CD1c-positive myeloid dendritic cell (primary cell): ENCODE data around the gene GCDH.
"Not testable (repeated sequence)": the region's sequence is repeated elsewhere in the genome, so short reads cannot be mapped to it uniquely, and the experiment has no call there.

Experiments
- DNase-seq: peaks from one replicate; pipeline ENCODE4 v3.0.0-alpha.2; 2016; ENCODE audit errors: extremely low spot score

Gene GCDH

GRCh38 chr19:12907166-12907565 lies 16.2 kb downstream of the GCDH start:
- no peak for DNase-seq

- DNase-seq: no peak
Observed at GRCh38 chr19:12912571-12912970, 21.6 kb downstream of the GCDH start.

GRCh38 chr19:12913011-12913561 lies 22.1 kb downstream of the GCDH start:
- no peak for DNase-seq

DNA sequence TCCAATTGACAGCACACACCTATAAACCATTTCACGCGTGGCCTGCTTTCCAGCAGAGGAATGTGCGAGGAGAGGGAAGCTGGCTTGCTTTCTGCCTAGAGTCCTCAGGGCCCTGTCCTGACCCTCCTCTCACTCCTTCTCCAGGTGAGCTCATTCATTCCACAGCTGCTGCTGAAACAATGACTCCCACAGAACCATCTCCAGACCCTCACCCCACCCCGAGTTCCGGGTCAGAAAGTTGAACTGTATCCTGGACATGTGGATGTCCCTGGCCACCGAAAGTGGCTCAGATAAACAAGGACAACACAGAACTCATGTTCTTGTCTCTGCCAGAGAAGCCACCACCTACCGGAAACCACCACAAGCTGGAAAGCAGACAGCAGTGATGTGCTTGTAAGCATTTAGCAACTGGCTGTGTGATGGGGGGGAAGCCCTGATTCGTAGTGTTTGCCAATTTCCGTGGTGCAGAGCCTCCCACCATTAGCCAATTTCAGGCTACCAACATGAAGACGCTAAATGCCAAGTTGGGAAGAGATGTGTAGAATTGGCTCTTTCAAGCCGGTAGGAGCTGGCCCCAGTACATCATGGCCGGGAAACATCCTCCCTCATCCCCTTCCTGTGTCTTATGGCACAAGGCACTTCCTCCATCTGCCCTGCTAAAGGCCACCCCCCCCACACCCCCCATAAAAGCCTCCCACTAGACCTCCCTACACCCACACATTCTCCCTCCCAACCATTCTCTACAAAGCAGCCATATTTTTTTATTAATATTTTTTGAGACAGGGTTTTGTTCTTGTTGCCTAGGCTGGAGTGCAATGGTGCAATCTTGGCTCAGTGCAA lies 23.1 kb downstream of the GCDH start:
- DNase-seq: peak; percentile 26

DNA sequence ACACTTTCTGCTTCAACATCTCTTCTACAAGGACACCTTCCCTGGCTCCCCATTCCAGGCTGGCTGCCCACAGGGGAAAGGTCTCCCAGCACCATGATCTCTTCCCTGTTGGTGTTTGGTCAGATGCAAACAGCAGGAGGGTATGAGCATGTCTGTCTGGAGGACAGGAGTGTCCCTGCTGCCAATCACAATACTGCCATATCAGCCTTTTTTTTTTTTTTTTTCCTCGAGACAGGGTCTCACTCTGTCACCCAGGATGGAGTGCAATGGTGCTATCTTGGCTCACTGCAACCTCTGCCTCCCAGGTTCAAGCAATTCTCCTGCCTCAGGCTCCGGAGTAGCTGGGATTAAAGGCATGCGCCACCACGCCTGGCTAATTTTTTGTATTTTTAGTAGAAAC lies 24.9 kb downstream of the GCDH start:
- DNase-seq: not testable (repeated sequence)

GRCh38 chr19:12918253-12918652 lies 27.3 kb downstream of the GCDH start:
- DNase-seq: no peak

DNA sequence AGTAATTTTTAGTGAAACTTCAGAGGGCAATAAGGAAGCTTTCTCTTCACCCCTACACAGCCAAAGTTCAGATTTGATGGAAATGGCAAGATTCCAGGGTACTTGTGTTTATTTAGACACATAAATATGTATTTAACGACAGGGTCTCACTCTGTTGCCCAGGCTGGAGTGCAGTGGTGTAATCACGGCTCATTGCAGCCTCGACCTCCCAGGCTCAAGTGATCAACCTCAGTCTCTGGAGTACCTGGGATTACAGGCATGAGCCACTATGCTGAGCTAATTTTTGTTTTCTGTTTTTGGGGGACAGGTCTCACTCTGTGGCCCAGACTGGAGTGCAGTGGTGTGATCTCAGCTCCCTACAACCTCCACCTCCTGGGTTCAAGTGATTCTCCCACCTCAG lies 30.1 kb downstream of the GCDH start:
- DNase-seq: no peak

DNA sequence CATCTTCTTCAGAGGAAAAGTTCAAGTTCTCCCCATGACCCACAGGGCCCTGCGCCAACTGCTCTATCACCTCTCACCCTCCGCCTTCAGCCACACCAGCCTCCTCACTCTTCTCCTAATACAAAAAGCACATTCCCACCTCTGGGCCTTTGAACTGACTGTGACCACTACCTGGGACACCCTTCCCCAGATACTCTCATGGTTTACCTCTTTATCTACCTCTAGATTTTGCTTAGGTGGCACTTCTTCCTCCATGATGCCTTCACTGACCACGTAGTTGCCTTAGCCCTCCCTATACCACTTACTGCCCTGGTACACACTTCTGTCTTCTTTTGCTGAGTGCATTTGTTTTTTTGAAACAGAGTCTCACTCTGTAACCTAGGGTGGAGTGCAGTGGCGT lies 32.0 kb downstream of the GCDH start:
- DNase-seq: no peak

DNA sequence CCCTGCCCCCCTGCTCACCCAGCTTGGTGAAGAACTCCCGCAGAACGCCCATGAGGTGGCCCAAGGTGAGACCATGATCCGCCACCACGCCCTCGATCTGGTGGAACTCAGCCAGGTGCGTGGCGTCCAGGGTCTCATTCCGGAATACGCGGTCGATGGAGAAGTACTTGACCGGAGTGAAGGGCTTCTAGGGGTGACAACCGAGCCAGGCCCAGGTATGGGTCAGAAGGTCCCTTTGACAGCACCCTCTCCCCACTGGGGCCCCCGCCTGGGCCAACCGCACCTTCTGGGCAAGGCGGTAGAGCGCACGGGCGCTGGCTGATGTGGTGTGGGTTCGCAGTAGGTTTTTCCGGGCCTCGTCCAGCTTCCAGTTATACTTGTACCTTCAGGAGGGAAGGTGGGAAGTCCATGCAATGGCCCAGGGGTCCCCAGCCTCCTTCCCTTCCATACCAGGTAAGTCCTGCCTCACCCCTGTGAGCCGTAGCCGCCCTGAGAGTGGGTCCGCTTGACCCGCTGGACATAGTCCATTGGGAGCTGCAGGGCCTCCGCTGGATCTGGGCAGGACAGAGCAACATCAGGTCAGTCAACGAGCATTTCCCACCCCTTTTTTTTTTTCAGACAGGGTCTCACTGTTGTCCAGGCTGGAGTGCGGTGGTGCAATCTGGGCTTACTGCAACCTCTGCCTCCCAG lies 33.8 kb downstream of the GCDH start:
- DNase-seq: no peak

DNA sequence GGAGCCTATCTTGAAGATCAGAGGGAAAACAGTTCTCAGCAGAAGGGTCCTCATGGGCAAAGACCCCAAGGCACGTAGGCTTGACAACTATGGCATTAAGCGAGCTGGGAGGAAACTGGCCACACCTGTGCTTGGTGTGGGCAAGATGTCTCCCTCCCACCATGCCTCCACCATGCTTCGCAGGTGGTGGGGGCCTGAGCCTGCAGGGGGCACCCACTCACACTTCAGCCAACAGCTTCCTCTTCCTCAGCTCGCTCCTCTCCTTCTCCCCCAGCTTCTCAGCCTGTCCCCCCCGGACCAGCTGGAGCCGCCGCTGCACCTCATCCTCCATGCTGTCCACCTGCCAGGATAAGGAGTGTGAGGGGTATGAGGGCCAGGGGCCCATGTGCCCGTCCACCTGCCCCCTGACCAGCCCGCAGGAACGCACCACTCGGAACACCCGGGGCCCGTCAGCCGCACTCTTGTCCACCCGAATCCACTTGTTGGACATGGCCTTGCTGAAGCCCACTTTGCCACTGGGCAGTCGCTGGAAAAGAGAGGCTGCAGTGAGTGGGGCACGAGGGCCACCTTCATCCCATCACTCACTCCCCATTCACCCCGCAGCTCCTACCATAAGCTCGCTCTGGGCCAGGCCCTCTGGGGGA lies 39.2 kb downstream of the GCDH start:
- no peak for DNase-seq

- peak; percentile 43 for DNase-seq
Observed at GRCh38 chr19:12932392-12933286, 41.7 kb downstream of the GCDH start.

- peak; percentile 96 for DNase-seq
Observed at GRCh38 chr19:12933287-12934072, 42.5 kb downstream of the GCDH start, which contains the start of gene FARSA. FARSA (minus strand) TSS chr19:12933711; CDS start chr19:12933696, 15 bp downstream.

DNA sequence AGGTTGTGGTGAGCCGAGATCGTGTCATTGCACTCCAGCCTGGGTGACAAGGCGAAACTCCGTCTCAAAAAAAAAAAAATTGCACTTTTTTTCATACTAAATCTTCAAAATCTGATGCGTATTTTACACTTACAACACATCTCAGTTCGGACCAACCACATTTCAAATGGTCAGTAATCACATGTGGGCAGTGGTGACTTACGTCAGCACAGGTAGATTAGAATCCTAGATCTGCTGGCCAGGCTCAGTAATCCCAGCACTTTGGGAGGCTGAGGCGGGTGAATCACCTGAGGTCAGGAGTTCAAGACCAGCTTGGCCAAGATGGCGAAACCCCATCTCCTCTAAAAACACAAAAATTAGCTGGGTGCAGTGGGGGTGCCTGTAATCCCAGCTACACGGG lies 44.1 kb downstream of the GCDH start:
- no peak for DNase-seq

DNA sequence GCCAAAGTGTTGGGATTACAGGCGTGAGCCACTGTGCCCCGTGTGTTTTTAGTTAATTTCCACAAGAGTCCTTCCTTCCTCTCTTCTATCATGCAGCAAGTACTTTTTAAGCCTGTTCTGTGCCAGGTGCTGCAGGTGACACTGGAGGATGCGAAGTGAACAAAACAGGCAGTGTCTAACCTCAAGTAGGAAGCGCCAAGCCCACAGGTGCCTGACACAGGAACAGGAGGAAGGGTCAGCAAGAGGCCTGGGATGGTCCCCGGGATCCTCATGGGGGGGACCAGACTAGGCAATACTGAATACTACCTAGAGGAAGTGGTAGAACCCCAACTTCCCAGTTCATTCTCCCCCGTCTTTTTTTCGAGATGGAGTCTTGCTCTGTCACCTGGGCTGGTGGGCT lies 45.6 kb downstream of the GCDH start:
- no peak for DNase-seq

GRCh38 chr19:12937093-12937926 lies 46.4 kb downstream of the GCDH start:
- DNase-seq: peak; percentile 71

- DNase-seq: peak; percentile 100
Observed at GRCh38 chr19:12937927-12938778, 47.2 kb downstream of the GCDH start, which contains the start of gene CALR. CALR (plus strand) TSS chr19:12938609; CDS start chr19:12938680, 71 bp downstream.

DNA sequence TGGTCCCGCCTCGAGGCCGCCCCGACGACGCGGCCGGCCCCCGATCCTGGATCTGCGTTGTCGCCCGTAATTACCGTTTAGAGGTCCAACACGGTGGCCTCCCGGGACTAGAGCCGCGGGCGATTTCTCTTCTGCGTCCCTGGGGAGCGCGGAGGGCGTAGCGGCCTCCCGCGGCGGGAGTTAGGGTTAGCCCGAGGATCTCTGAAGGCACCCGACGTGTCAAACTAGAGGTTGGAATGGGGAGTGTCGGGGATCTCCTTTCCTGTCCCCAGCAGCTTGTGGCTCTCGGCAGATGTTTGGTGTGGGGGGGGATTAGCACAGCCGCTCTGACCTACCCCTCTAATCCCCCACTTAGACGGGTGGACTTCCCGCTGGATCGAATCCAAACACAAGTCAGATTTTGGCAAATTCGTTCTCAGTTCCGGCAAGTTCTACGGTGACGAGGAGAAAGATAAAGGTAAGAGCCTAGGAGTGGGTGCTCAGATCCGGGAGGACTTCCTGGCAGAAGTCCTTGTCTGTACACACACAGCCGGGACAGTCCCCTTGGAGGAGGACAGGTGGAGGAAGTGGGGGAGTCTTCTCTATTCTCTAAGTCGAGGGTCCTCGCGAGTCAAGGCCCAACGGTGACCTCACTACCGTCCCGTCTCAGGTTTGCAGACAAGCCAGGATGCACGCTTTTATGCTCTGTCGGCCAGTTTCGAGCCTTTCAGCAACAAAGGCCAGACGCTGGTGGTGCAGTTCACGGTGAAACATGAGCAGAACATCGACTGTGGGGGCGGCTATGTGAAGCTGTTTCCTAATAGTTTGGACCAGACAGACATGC lies 48.0 kb downstream of the GCDH start:
- DNase-seq: peak; percentile 57
